NCI-H1092 (cell line): Measurements from ENCODE around the gene ARHGAP15.
A peak's percentile ranks its signal among the peaks of the same experiment; 100 is the strongest.

Experiments
- DNase-seq: peaks from one replicate; lab custom pipeline; 2025; lab: John Stamatoyannopoulos, UW

ARHGAP15 gene

DNA sequence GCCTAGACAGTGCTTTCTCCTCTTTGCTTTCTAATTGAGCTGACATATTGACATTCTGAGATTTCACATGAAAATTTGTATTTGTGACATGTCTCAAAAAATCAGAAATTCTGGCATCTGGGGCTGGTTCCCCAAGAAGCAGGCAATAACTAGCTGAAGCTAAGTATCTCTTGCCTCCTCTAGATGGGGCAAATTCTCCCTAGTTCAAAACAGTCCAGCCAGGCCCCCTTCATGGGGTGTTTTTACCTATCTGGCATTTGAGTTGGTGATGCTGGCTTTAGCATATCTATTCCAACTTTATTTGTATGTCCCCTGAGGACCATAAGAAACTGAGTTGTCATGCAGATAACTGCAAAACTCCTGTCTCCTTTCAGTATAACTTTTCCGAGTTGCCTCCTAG, 39.9 kb downstream of the ARHGAP15 start:
- DNase-seq: no peak

- no peak for DNase-seq
Measured at GRCh38 chr2:143171817-143172216, 42.6 kb downstream of the ARHGAP15 start.

- no peak for DNase-seq
Measured at GRCh38 chr2:143175438-143175837, 46.2 kb downstream of the ARHGAP15 start.

GRCh38 chr2:143176606-143177005, 47.4 kb downstream of the ARHGAP15 start:
- no peak for DNase-seq

GRCh38 chr2:143177096-143177786, 48.0 kb downstream of the ARHGAP15 start:
- DNase-seq: no peak

GRCh38 chr2:143181494-143181893, 52.3 kb downstream of the ARHGAP15 start:
- DNase-seq: no peak

DNA sequence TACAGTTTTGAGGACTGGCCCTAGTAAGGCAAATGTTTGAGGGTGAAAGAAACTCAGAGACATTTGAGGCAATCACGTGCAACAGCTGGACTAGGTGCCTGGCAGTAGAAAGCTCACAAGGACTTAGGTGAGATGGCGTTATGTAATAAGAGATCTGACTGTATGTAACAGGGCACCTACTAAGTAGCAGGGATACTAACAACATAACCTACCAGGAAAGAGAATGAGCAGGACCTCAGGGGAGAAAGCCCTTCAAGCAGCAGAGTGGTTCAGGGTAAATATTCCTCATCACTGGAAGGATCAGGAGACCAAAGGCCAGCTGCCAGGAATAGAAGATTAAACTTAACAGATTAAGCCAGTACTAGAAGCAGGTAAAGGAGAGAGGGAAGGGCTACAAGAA, 53.4 kb downstream of the ARHGAP15 start:
- no peak for DNase-seq

- no peak for DNase-seq
Measured at GRCh38 chr2:143183804-143184463, 54.7 kb downstream of the ARHGAP15 start.

- DNase-seq: no peak
Measured at GRCh38 chr2:143186876-143187275, 57.7 kb downstream of the ARHGAP15 start.

GRCh38 chr2:143190431-143190830, 61.2 kb downstream of the ARHGAP15 start:
- no peak for DNase-seq

DNA sequence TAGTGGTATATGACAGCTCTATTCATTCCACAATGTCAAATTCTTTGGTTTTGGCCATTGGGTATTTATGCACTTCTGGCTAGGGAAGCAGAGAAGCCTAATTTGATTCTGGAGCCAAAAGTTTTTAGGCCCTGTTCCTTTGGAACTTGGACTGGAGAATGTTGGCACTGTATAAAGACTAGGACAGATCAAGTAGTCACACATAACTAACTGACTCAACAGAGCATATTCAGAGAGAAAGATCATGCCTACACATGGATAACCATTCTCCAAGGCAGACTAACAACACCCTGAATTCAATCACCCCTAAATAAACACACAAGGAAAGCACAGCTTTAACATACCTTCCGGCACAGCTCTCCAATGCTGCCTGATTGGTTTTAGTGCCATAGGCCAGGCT, 62.9 kb downstream of the ARHGAP15 start:
- no peak for DNase-seq

DNA sequence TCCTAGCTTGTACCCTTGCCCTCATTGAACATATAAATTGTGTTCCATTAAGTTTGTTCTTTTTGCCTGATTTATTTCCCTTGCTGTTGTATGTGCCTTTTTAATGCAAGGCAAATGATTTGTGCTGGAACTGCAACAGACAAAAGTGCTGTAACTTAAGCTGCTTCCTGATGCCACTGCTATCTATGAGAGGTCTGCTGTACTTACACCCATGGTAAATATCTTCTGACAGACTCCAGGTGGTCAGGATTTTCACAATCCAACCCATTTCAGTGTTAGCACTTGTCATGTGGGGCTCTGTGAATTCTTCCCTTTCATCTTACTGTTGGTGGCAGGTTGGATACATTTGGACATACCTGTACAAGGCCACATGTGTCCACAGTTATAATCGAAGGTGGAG, 63.5 kb downstream of the ARHGAP15 start:
- DNase-seq: no peak

DNA sequence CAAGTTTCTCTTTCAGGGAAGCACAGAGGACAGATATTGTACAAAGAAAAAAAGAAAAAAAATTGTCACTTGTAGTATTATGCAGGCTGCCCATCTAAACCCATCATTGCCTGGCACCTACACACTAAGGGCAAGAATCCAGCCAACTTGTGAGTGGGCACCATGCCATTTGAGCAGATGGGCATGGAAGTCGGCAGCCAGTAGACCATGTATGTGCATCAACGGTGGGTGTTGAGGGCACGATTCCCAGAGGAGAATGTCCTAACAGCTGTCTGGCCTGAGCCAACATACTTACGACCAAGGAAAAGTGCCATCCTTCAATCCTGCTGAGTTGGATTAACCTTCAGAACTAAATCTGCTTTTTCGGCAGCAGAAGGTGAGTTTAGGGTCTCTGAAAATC, 63.9 kb downstream of the ARHGAP15 start:
- peak; percentile 74 for DNase-seq

GRCh38 chr2:143195511-143195910, 66.3 kb downstream of the ARHGAP15 start:
- DNase-seq: no peak

- no peak for DNase-seq
Measured at GRCh38 chr2:143204062-143204461, 74.8 kb downstream of the ARHGAP15 start.

DNA sequence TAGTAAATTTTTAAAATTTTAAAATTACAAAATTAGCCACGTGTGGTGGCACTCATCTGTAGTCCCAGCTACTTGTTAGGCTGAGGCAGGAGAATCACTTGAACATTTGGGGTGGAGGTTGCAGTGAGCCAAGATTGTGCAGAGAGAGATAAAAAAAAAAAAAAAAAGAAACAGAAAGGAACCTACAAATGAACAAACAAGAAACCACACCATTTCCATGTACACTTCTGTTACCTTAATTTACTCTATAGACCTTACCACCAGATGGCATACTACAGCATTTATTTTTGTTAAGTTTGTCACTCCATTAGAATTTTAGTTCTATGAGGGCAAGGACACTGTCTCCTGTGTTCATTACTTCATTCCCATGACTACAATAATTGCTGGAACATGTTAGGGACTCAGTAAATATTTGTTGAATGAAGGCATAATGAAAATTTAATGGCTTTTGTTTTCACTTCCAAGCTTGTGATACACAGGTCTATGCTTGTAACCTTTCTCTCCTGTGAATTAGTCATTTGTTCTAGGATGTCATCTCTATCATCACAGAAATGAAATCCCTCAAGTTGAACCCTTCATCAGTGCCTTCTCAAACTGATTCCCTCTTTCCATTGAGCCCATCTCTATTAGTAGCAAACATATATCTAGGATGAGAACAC, 76.0 kb downstream of the ARHGAP15 start:
- no peak for DNase-seq

DNA sequence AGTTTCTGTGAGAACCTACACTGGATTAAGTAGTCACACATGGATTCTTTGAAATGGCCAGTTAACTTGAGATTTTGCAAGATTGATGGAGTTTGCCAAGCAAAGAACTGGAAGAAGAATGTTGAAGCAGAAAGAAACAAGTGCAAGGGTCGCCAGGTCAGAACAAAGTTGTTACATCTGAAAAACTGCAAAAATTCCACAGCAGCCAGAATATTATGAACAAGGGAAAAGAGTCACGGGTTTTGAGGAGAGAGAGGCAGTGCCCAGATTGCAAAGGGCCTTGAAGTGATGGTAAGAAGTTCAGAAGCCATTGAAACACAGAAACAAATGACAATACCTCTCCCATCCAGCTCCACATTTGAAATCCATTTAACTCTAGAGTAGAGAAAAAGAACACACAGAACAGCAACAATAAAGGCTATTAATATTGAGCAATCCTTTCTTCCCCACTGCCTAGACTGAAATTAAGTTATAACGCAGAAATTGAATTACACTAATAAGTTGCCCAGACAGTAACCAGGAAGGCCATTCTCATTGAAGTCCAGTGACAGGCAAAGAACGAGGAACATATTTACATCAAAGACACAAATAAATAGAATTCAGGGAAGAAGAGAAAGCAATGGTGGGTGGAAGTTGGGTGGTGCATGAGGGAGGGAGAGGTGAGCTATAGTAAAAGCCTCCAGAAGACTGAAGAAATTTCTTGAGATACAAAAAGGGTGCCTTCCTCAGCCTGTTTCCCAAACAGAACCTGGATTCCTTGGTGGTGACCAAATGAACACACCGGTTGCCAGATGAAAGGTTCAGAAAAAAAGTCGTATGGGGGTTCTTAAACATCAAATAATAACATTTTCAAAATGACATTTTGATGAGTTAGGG, 80.6 kb downstream of the ARHGAP15 start:
- DNase-seq: no peak

DNA sequence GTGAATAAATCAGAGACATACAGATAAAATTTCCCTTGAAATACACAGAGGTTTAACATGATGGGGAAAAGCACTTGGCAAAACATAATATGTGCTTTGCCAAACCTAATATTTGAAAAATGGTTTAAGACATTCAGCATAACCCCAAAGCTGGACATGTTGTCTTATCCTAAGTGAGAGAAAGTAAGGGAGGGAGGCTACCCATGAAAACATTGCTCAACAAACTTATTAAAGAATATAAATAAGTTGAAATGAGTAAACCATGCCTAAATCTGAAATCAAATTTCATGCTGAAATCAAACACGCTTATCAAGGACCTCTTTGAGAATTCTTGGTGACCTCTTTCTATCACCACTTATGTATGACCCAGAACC, 81.2 kb downstream of the ARHGAP15 start:
- DNase-seq: no peak

GRCh38 chr2:143217512-143218115, 88.4 kb downstream of the ARHGAP15 start:
- DNase-seq: no peak

DNA sequence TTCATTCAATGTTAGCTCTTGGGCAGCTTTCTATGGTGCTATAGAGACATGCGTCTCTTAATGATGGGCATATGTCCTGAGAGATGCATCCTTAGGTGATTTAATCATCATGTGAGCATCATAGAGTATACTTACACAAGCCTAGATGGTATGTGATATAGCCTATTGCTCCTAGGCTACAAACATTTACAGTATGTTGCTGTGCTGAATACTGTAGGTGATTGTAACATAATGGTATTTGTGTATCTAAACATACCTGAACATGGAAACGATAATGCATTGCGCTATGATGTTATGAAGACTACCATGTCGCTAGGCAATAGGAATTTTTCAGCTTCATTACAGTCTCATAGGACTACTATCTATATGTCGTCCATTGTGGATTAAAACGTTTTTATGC, 89.4 kb downstream of the ARHGAP15 start:
- DNase-seq: no peak

DNA sequence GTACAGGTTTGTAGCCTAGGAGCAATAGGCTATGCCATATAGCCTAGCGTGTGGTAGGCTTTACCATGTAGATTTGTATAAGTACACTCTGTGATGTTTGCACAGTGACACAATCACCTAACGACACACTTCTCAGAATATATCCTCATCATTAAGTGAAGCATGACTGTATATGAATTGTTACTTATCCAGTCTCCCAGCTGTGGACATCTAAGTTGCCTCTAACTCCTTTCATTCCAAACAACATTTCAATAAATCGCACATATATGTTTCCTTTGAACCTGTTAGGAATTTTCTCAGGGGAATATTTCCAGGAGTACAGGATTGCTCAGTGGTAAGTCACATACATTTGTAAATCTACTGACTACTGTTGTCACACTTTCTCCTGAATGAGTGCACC, 90.0 kb downstream of the ARHGAP15 start:
- no peak for DNase-seq

- DNase-seq: no peak
Measured at GRCh38 chr2:143223556-143223955, 94.3 kb downstream of the ARHGAP15 start.
